GM21717 (cell line): ENCODE results near the gene DHRS1.

Experiments used
- ATAC-seq: cut with Tn5 transposase; IDR thresholded peaks from one replicate; pipeline ENCODE4 v1.9.1; 2021; ENCODE audit warnings: mild to moderate bottlenecking, moderate library complexity; ENCODE audit not compliant: unreplicated experiment

The DHRS1 gene

GRCh38 chr14:24299255-24300191 lies at the start of gene DHRS1, which contains the start of gene NOP9:
TSS of gene DHRS1 (minus strand) at chr14:24299780. CDS start at chr14:24299106, 674 bp downstream.
TSS of gene NOP9 (plus strand) at chr14:24299850. CDS start at chr14:24299955, 105 bp downstream.
- ATAC-seq = peak; percentile 55

GRCh38 chr14:24348186-24348585 lies 48.6 kb upstream of the DHRS1 start:
- ATAC-seq = no peak

GRCh38 chr14:24347134-24347533 lies 47.6 kb upstream of the DHRS1 start:
- no peak for ATAC-seq

GRCh38 chr14:24343795-24344660 lies 44.4 kb upstream of the DHRS1 start:
- no peak for ATAC-seq

GRCh38 chr14:24342889-24343288 lies 43.3 kb upstream of the DHRS1 start:
- ATAC-seq = no peak

DNA sequence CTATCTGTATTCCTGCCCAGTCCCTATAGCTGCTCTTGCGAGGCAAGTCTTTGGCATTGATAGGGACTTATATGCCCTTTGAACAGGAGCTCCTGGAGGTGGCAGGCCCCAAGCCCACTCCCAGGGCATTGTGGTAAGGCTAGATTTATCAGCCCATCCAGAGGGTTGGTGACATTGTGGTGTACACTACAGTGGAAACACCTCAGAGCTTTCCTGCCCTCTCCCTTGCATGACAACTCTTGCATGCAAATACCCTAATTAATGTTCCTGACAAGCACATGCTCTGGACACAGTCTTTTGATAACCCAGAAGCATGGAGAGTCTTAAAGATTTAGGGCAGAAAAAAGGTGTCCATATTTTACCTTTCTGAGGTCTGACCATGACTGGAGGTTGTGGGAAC lies 41.0 kb upstream of the DHRS1 start:
- no peak for ATAC-seq

- peak; percentile 86 for ATAC-seq
These were observed 39.9 kb upstream of the DHRS1 start, which contains the start of gene RIPK3 for GRCh38 chr14:24339284-24340151. TSS of gene RIPK3 (minus strand) at chr14:24339991. CDS start at chr14:24339826, 165 bp downstream.

GRCh38 chr14:24338843-24339242 lies 39.3 kb upstream of the DHRS1 start:
- ATAC-seq = no peak

- no peak for ATAC-seq
These were observed 38.2 kb upstream of the DHRS1 start for GRCh38 chr14:24337824-24338175.

GRCh38 chr14:24337144-24337823 lies 37.7 kb upstream of the DHRS1 start:
- no peak for ATAC-seq

DNA sequence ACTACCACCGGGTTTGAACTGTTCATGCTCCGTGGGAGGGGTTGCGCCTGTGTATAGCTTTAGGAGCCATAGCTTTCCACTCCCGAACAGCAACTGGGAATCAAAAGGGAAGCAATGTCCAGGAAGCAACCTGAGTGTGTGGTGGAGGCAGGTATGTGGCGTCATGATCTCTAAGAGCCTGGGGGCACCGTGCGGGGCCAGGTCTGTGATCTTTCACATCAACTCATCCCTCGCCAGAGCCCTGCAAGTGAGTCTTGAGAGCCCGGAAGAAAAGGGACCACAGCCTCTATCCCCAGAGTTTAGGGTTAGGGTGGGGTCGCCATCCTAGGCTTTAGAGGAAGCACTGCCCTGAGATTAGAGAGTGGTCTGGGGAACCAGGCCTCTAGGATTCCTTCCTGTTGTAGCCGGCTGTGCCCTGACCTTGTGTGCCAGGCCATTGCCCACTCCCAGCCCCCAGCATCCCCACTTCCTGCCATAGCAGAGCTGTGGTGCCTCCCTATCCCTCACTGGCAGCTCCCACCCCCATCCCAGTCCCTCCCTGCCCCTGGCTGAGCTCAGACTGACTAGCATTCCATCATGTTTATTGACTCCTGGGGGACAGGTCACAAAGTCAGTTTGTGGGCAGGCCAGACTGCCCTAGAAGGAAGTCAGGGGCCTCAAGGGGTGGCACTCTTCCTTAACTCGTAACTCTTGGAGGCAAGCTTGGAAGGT lies 36.0 kb upstream of the DHRS1 start:
- no peak for ATAC-seq

GRCh38 chr14:24334431-24335291 lies 35.1 kb upstream of the DHRS1 start, which contains the start of gene ADCY4:
TSS of gene ADCY4 (minus strand) at chr14:24335071. CDS start at chr14:24334652, 419 bp downstream.
- no peak for ATAC-seq

GRCh38 chr14:24332268-24332993 lies 32.9 kb upstream of the DHRS1 start:
- peak; percentile 88 for ATAC-seq

GRCh38 chr14:24331731-24332267 lies 32.2 kb upstream of the DHRS1 start:
- peak; percentile 3 for ATAC-seq

DNA sequence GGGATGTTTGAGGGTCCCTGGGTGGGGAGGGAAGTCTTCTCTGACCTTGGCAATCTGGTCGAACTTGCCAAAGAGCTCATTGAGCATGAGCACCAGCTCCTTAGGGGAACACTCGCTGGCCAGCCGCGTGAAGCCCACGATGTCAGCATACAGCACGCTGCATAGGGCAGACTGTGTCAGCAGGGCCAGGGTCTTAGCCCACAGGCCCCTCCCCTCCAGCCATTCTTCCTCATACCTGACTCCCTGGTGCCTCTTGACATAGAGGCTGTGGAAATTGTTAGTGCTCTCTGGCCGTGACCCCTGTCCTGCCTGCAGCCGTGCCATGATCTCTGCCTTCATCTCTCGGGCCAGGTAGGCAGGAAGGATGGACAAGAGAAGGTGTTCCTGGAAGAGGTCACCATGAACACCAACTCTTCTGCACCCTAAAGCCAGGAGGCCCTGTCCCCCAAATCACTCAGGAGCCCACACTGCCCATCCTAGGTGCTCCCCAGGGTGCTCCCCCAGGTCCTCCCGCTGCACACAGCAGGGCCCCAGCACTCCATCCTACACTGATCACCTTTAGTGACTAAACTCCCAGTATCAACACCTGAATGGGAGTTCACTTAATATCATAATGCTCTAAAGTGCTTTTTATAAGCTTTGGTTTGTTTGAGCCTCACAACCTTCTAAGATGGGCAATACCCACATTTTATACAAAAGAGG lies 31.5 kb upstream of the DHRS1 start:
- no peak for ATAC-seq

GRCh38 chr14:24329736-24330135 lies 30.2 kb upstream of the DHRS1 start:
- ATAC-seq = no peak
